H1 (cell line): ENCODE measurements around the gene ELAVL1. TPM values are rescaled to one million over a fixed set of nuclear protein-coding genes. Genes with fewer than 3 reads are reported as not detected.
A peak's percentile ranks its signal among the peaks of the same experiment; 100 is the strongest.

Experiments used
- CTCF ChIA-PET: fragments of 300-600 bp; sonication (Branson Sonifier 250); formaldehyde crosslinking; loops from one replicate; lab custom pipeline; 2021; ENCODE audit not compliant: partially characterized antibody; lab: Charles Lee
- POLR2A ChIA-PET: fragments of 300-600 bp; sonication (Branson Sonifier 250); formaldehyde crosslinking; loops from one replicate; lab custom pipeline; 2021; ENCODE audit warnings: inconsistent platforms; ENCODE audit not compliant: partially characterized antibody; lab: Charles Lee
- DNase-seq, 2 experiments: peaks; one replicate each; pipeline versions ENCODE4 v3.0.0 to v3.0.0-alpha.2; 2010 to 2022; ENCODE audit warnings: low spot score in 2 of 2, low read depth in 1 of 2, mixed read lengths in 1 of 2
- FAIRE-seq: peaks from 2 replicates; lab custom pipeline; 2011; peaks lifted over from hg19 to GRCh38; lab: Jason Lieb, UNC
- H2AFZ ChIP-seq: 2 replicates; pipeline ENCODE4 v1.8.1; 2012; ENCODE audit warnings: low read length, inconsistent platforms
- H2AK5ac ChIP-seq: 2 replicates; pipeline ENCODE4 v1.6.1; 2013; ENCODE audit warnings: low read depth, low read length
- H2BK120ac ChIP-seq: replicated peaks from 2 replicates; pipeline ENCODE3; 2013; ENCODE audit warnings: low read depth, low read length, inconsistent platforms
- H2BK12ac ChIP-seq: 2 replicates; pipeline ENCODE4 v1.6.1; 2013; ENCODE audit warnings: low read depth, low read length
- H2BK15ac ChIP-seq: 2 replicates; pipeline ENCODE4 v1.6.1; 2013; ENCODE audit warnings: low read length
- H2BK20ac ChIP-seq: 2 replicates; pipeline ENCODE4 v1.6.1; 2013; ENCODE audit warnings: low read length
- H2BK5ac ChIP-seq: 2 replicates; pipeline ENCODE4 v1.6.1; 2013; ENCODE audit warnings: low read depth, low read length
- H3K14ac ChIP-seq: 2 replicates; pipeline ENCODE4 v1.6.1; 2013; ENCODE audit warnings: inconsistent platforms; ENCODE audit not compliant: insufficient read length
- H3K18ac ChIP-seq: 2 replicates; pipeline ENCODE4 v1.6.1; 2013; ENCODE audit warnings: low read length; ENCODE audit errors: extremely low read depth
- H3K23ac ChIP-seq: 2 replicates; pipeline ENCODE4 v1.6.1; 2013; ENCODE audit warnings: inconsistent platforms; ENCODE audit not compliant: insufficient read length
- H3K23me2 ChIP-seq: 2 replicates; pipeline ENCODE4 v1.6.1; 2013; ENCODE audit warnings: low read depth, low read length
- H3K27ac ChIP-seq: 2 replicates; pipeline ENCODE4 v1.6.1; 2011; ENCODE audit warnings: low read depth, low read length, inconsistent platforms
- H3K27me3 ChIP-seq, 4 experiments: replicated peaks in 1 of 4; 1 replicate in 1 of 4; 2 replicates in 3 of 4; pipeline versions ENCODE4 v1.6.1 to v1.8.1; 2011 to 2013; ENCODE audit warnings: low read length in 3 of 4, mild to moderate bottlenecking in 3 of 4, inconsistent platforms in 2 of 4, mixed read lengths in 2 of 4, moderate library complexity in 1 of 4; ENCODE audit not compliant: control insufficient read depth in 3 of 4, insufficient read depth in 3 of 4; ENCODE audit errors: extremely low read depth in 1 of 4
- H3K36me3 ChIP-seq, 4 experiments: 2 replicates each; pipeline versions ENCODE4 v1.6.1 to v1.8.1; 2011 to 2013; ENCODE audit warnings: mild to moderate bottlenecking in 4 of 4, low read length in 3 of 4, moderate library complexity in 2 of 4, control low read depth in 1 of 4, inconsistent platforms in 1 of 4; ENCODE audit not compliant: insufficient read depth in 4 of 4, control insufficient read depth in 2 of 4
- H3K4ac ChIP-seq: replicated peaks from 2 replicates; pipeline ENCODE3; 2013; ENCODE audit warnings: low read length, low read depth, mixed read lengths, inconsistent platforms; ENCODE audit not compliant: insufficient read length
- H3K4me1 ChIP-seq, 4 experiments: replicated peaks in 1 of 4; 1 replicate in 1 of 4; 2 replicates in 3 of 4; pipeline versions ENCODE4 v1.6.1 to v1.8.1; 2011 to 2013; ENCODE audit warnings: low read length in 3 of 4, inconsistent platforms in 2 of 4, mixed read lengths in 1 of 4; ENCODE audit not compliant: insufficient read depth in 4 of 4, control insufficient read depth in 3 of 4
- H3K4me2 ChIP-seq, 2 experiments: 2 replicates each; pipeline versions ENCODE4 v1.6.1 to v1.8.1; 2011 to 2013; ENCODE audit warnings: low read depth in 2 of 2, low read length in 2 of 2, control low read depth in 1 of 2, inconsistent platforms in 1 of 2, mild to moderate bottlenecking in 1 of 2; ENCODE audit not compliant: insufficient read depth in 1 of 2
- H3K4me3 ChIP-seq, 4 experiments: fragments of 200-600, 300-600 bp in 1 of 4; sonication (generic), shearing (Covaris generic), sonication (Bioruptor Twin) in 1 of 4; 2 replicates each; pipeline versions ENCODE4 v1.5.1 to v1.8.1; 2011 to 2016; ENCODE audit warnings: low read length in 4 of 4, low read depth in 3 of 4, control low read depth in 2 of 4, inconsistent platforms in 2 of 4, mild to moderate bottlenecking in 2 of 4, mixed read lengths in 1 of 4, moderate library complexity in 1 of 4; ENCODE audit not compliant: insufficient read depth in 2 of 4; ENCODE audit errors: extremely low read depth in 1 of 4
- H3K56ac ChIP-seq: replicated peaks from 2 replicates; pipeline ENCODE3; 2013; ENCODE audit warnings: low read depth, mild to moderate bottlenecking, mixed read lengths, low read length, inconsistent platforms; ENCODE audit not compliant: insufficient read length
- H3K79me1 ChIP-seq: 2 replicates; pipeline ENCODE4 v1.6.1; 2013; ENCODE audit warnings: low read depth, low read length, control low read depth
- H3K79me2 ChIP-seq, 2 experiments: 2 replicates each; pipeline versions ENCODE4 v1.6.1 to v1.8.1; 2012 to 2013; ENCODE audit warnings: low read length in 2 of 2, mild to moderate bottlenecking in 2 of 2, inconsistent platforms in 1 of 2; ENCODE audit not compliant: insufficient read depth in 2 of 2, control insufficient read depth in 1 of 2
- H3K9ac ChIP-seq, 4 experiments: replicated peaks in 1 of 4; 1 replicate in 1 of 4; 2 replicates in 3 of 4; pipeline versions ENCODE4 v1.6.1 to v1.8.1; 2011 to 2013; ENCODE audit warnings: low read depth in 3 of 4, low read length in 3 of 4, control low read depth in 2 of 4, mild to moderate bottlenecking in 2 of 4, moderate library complexity in 2 of 4, inconsistent platforms in 1 of 4; ENCODE audit errors: extremely low read depth in 1 of 4
- H3K9me3 ChIP-seq, 2 experiments: 2 replicates each; pipeline versions ENCODE4 v1.6.1 to v1.8.1; 2012 to 2013; ENCODE audit warnings: mild to moderate bottlenecking in 2 of 2, moderate library complexity in 2 of 2, control low read depth in 1 of 2, inconsistent platforms in 1 of 2, low read depth in 1 of 2, low read length in 1 of 2, mixed read lengths in 1 of 2; ENCODE audit not compliant: insufficient read depth in 2 of 2
- H4K20me1 ChIP-seq, 2 experiments: replicated peaks in 1 of 2; 2 replicates each; pipeline versions ENCODE3 to v1.8.1; 2011 to 2013; ENCODE audit warnings: inconsistent platforms in 2 of 2, low read length in 2 of 2, mild to moderate bottlenecking in 1 of 2; ENCODE audit not compliant: insufficient read depth in 2 of 2, control insufficient read depth in 1 of 2
- H4K5ac ChIP-seq: 2 replicates; pipeline ENCODE4 v1.6.1; 2013; ENCODE audit warnings: low read length, low read depth, mixed read lengths, inconsistent platforms; ENCODE audit not compliant: insufficient read length
- H4K8ac ChIP-seq: 2 replicates; pipeline ENCODE4 v1.8.0; 2013; ENCODE audit warnings: mild to moderate bottlenecking, moderate library complexity, low read length, inconsistent platforms; ENCODE audit not compliant: insufficient read depth; ENCODE audit errors: extremely low read depth
- H4K91ac ChIP-seq: replicated peaks from 2 replicates; pipeline ENCODE3; 2013; ENCODE audit warnings: low read length, mixed read lengths, inconsistent platforms; ENCODE audit not compliant: insufficient read length
- BCL11A ChIP-seq, 2 experiments: IDR thresholded peaks; one replicate each; pipeline ENCODE4 v1.6.1; 2011; ENCODE audit warnings: low read depth in 2 of 2, low read length in 2 of 2, mild to moderate bottlenecking in 2 of 2
- BRCA1 ChIP-seq: IDR thresholded peaks from 2 replicates; pipeline ENCODE4 v1.6.1; 2012; ENCODE audit warnings: low read depth, low read length, improper control_type of control experiment
- PHF8 ChIP-seq: fragments of 200-600 bp; sonication (generic); conservative IDR thresholded peaks from 2 replicates; pipeline ENCODE4 v1.7.1; 2012; ENCODE audit warnings: low read depth, mild to moderate bottlenecking, inconsistent platforms, low read length, moderate library complexity
- POU5F1 ChIP-seq: IDR thresholded peaks from 2 replicates; pipeline ENCODE4 v1.6.1; 2011; ENCODE audit warnings: low read depth, mild to moderate bottlenecking, low read length, moderate library complexity
- RAD21 ChIP-seq, 2 experiments: IDR thresholded peaks in 1 of 2; conservative IDR thresholded peaks in 1 of 2; 2 replicates each; pipeline ENCODE4 v1.6.1; 2011; ENCODE audit warnings: low read depth in 2 of 2, low read length in 2 of 2, improper control_type of control experiment in 1 of 2, inconsistent platforms in 1 of 2, mild to moderate bottlenecking in 1 of 2, moderate library complexity in 1 of 2
- SIN3A ChIP-seq, 2 experiments: IDR thresholded peaks in 1 of 2; conservative IDR thresholded peaks in 1 of 2; 2 replicates each; pipeline ENCODE4 v1.6.1; 2011 to 2012; ENCODE audit warnings: low read length in 2 of 2, improper control_type of control experiment in 1 of 2, low read depth in 1 of 2, mild to moderate bottlenecking in 1 of 2
- SP1 ChIP-seq: IDR thresholded peaks from 2 replicates; pipeline ENCODE4 v1.6.1; 2011; ENCODE audit warnings: low read depth, low read length
- TCF12 ChIP-seq: IDR thresholded peaks from 2 replicates; pipeline ENCODE4 v1.6.1; 2011; ENCODE audit warnings: low read depth, mild to moderate bottlenecking, low read length
- WGBS, 2 experiments: shearing (Covaris generic) in 1 of 2; methylation state at CpG; one replicate each; pipeline versions ENCODE4 v1.1.6 to v1.1.7; 2013 to 2015; ENCODE audit warnings: low lambda C conversion rate in 2 of 2, mixed read lengths in 2 of 2, inconsistent platforms in 1 of 2, low coverage in 1 of 2, missing lambda C conversion rate in 1 of 2; ENCODE audit not compliant: insufficient replicate concordance in 2 of 2, insufficient coverage in 1 of 2, insufficient read length in 1 of 2; ENCODE audit errors: extremely low coverage in 1 of 2, missing lambda C conversion rate in 1 of 2; 5-methylcytosine and 5-hydroxymethylcytosine counted together
- polyA plus RNA-seq, 7 experiments: library from polyadenylated mRNA; depleted of rRNA in 3 of 7; stranded (reverse) in 5 of 7; unstranded in 2 of 7; fragments of >200 nt in 5 of 7; fragments of 200-250 nt in 2 of 7; gene quantifications; 1 replicate in 5 of 7; 2 replicates in 1 of 7; 4 replicates in 1 of 7; pipeline versions ENCODE4 v1.2.1 to v1.2.3, GENCODE V29; 2011 to 2013; ENCODE audit warnings: missing spikeins in 2 of 7, mixed read lengths in 2 of 7
- total RNA-seq: library from RNA; stranded (reverse); fragmentation: NEBNext Ultra II Directional; extraction: Animal tissue kit (Norgen Biotek cat#: 25700); gene quantifications from 2 replicates; pipeline ENCODE4 v1.2.1, GENCODE V29; 2021
- TF ChIP-seq, protein P1 (sequence below): IDR thresholded peaks from 2 replicates; pipeline ENCODE4 v1.6.1; 2012; ENCODE audit warnings: inconsistent platforms

Gene ELAVL1
- total and polyA plus RNA-seq, 2 of the 8 experiments (the other 6 are each of a cell fraction or from before 2014, with no cell fraction given), result 56.7 to 163 TPM

DNA sequence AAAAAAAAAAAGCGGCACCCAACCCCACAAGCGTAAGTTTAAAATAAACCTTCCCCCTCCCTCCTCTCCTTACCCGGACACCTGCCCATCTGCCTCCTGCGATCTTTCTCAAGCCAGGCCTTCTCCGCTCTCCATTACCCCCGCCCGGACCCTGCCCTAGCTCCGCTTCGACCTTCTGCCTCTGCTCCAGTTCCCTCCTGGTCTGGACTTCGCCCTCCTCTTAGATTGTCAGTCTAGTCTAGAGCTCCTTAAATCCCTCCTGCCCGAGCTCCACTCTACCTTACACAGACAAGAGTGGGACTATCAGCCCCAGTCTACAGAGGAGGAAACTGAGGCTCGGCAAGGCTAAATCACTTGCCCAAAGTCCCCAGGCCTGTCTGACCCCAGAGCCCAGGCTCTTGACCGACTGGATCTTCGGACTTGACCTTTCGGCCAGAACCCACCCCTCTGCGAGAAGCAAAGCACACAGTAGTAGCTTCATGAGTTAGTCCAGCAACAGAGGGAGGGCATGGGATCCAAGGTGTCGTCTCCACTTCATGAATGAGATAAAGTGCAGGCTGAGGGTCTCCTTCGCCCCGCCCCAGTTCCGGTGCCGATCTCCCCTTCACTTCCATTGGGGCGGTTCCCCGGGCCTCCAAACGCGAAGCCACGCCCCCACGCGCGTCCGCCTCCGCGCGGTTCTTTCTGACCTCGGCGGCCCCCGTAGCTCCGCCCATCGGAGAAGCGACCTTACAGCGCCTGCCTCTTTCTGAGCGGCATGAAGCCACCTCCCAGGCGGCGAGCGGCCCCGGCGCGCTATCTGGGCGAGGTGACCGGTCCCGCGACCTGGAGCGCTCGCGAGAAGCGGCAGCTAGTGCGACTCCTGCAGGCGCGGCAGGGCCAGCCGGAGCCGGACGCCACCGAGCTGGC is 85.6 kb downstream of the ELAVL1 start, which contains the start of gene SNAPC2:
TSS of gene SNAPC2 (plus strand) at position 729 of the 909 bp plus-strand sequence. CDS start at position 758, 29 bp downstream.
- ChIA-PET CTCF (interaction anchor here (0.6 to 9.0 kb wide), 11 partner anchors 8 to 128 kb away, joined by 3 to 112 read pairs (median 4); no protein-coding TSS in a partner anchor), POLR2A (interaction anchor here (1.7 to 10.6 kb wide), 8 partner anchors 9 to 62 kb away, joined by 5 to 106 read pairs (median 10); partner anchors contain the start of genes MAP2K7 and TIMM44)
- Histone ChIP-seq H3K56ac (no peak within 1 kb of the TSS), H2BK20ac (no peak within 1 kb of the TSS), H2BK15ac (no peak within 1 kb of the TSS), H3K4me1 (peaks cover 0 to 23% (median 13%) of the 10 kb centered on the region in 4 experiments; a peak in 5 of 7 replicates), H3K27ac (no peak within 1 kb of the TSS), H4K20me1 (peaks cover 7 to 13% of the 10 kb centered on the region in 2 experiments), H3K79me1 (no peaks in the 10 kb centered on the region), H4K91ac (no peak within 1 kb of the TSS), H3K79me2 (no peaks in the 10 kb centered on the region), H3K4me2 (peak within 1 kb of the TSS; percentile 72 to 84), H2BK120ac (no peak within 1 kb of the TSS), H3K23ac (no peak within 1 kb of the TSS), H3K36me3 (no peaks in the 10 kb centered on the region), H2AFZ (0 out of 2 replicates have a peak within 1 kb of the TSS, but pooled peaks have one; percentile 37), H2BK5ac (0 out of 2 replicates have a peak within 1 kb of the TSS, but pooled peaks have one; percentile 20), H4K5ac (peak within 1 kb of the TSS; percentile 67), H3K9me3 (no peaks in the 10 kb centered on the region), H3K4ac (no peak within 1 kb of the TSS), H2BK12ac (0 out of 2 replicates have a peak within 1 kb of the TSS, but pooled peaks have one; percentile 43), H2AK5ac (0 out of 2 replicates have a peak within 1 kb of the TSS, but pooled peaks have one; percentile 13), H3K14ac (no peak within 1 kb of the TSS), H4K8ac (peak within 1 kb of the TSS; percentile 32; the same call in 1 of the 2 replicates), H3K18ac (peak within 1 kb of the TSS; percentile 71), H3K27me3 (peaks cover 17 to 40% (median 35%) of the 10 kb centered on the region in 4 experiments; a peak in 6 of 7 replicates), H3K23me2 (peaks cover 21% of the 10 kb centered on the region), H3K4me3 (peak within 1 kb of the TSS; percentile 53 to 86 (median 60)), H3K9ac (peak within 1 kb of the TSS; percentile 5 to 56 (median 42); a peak in 5 of 7 replicates)
- DNase-seq (peak; percentile 80 to 99), FAIRE-seq (no peak)
- WGBS, 2 experiments, result 10% methylated on average over 53 of the region's 62 CpGs; no CpG with 5 or more reads in 1 of the 2 experiments
- TF ChIP-seq TCF12, result no peak
- no peak for TF ChIP-seq BCL11A (IDR thresholded peaks at IDR 0.05; ENCODE audit: low read depth in 2 of 2, low read length in 2 of 2)
- 0 out of 4 replicates have a peak, but pooled peaks of 1 of the 2 experiments have one; percentile 2 for TF ChIP-seq RAD21 (IDR thresholded peaks at IDR 0.05 in 1 of 2, conservative IDR thresholded peaks at IDR 0.05 in 1 of 2; ENCODE audit: low read depth in 2 of 2, low read length in 2 of 2)
- TF ChIP-seq PHF8, result peak; percentile 68
- TF ChIP-seq SP1, result peak; percentile 70; the same call in 1 of the 2 replicates
- TF ChIP-seq, protein P1, sequence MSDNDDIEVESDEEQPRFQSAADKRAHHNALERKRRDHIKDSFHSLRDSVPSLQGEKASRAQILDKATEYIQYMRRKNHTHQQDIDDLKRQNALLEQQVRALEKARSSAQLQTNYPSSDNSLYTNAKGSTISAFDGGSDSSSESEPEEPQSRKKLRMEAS, result peak; percentile 40
- peak in 1 of 2 experiments; percentile 71; a peak in 1 of 4 replicates for TF ChIP-seq SIN3A (conservative IDR thresholded peaks at IDR 0.05 in 1 of 2, IDR thresholded peaks at IDR 0.05 in 1 of 2; ENCODE audit: low read depth in 1 of 2, low read length in 2 of 2)
- TF ChIP-seq BRCA1, result peak; percentile 40; the same call in 1 of the 2 replicates
- TF ChIP-seq POU5F1, result no peak
